ENCODE data around the gene RPE65. TPM values are rescaled to one million over a fixed set of nuclear protein-coding genes. Genes with fewer than 3 reads are reported as not detected.
"Not testable (repeated sequence)": the region's sequence is repeated elsewhere in the genome, so short reads cannot be mapped to it uniquely, and the experiment has no call there.

Gene RPE65
- total and polyA plus RNA-seq, 2 donors (not counting 1 experiment from before 2014, with no cell fraction given) = not detected

DNA sequence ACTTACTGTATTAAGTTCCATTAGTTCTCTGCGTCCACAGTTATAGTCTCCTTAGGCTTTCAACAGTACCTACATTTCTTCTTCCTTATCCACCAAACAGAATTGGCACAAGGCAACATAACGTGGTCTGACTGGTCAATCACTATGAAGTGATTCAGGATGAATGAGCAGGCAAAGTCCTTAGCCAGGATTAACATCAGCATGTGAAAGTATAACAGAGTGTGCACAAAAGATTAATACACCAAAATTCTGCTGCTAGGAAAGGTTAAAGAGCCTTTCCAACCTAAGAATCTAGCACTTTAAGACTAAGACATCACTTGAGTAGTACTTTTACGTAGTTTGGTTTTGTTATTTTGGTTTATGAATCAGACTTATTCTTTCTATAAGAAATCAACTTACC, 31.3 kb upstream of the RPE65 start:
- Histone ChIP-seq H3K27ac (ENCODE audit: insufficient read depth, low read length) (no peak overlapping the region), H3K27me3 (ENCODE audit: control insufficient read depth, insufficient read depth, low read length) (no peaks in the 10 kb centered on the region), H3K9ac (ENCODE audit: insufficient read depth, low read length) (no peak overlapping the region), H3K4me3 (replicated peaks in 1 of 4; ENCODE audit: control extremely low read depth in 1 of 4, insufficient read depth in 1 of 4, low read depth in 3 of 4, low read length in 4 of 4) (no peak overlapping the region), H3K36me3 (ENCODE audit: control insufficient read depth, insufficient read depth, low read length) (peaks cover under 1% of the 10 kb centered on the region), H3K9me3 (ENCODE audit: control insufficient read depth, insufficient read depth, low read depth, low read length) (no peaks in the 10 kb centered on the region), H4K20me1 (ENCODE audit: control insufficient read depth, extremely low read depth, insufficient read depth, low read length) (no peaks in the 10 kb centered on the region), H3K4me2 (ENCODE audit: extremely low read depth, insufficient read depth, low read length) (no peak overlapping the region), H2AFZ (ENCODE audit: low read length) (no peak overlapping the region), H3K4me1 (ENCODE audit: control insufficient read depth, extremely low read depth, insufficient read depth, low read length) (no peaks in the 10 kb centered on the region), H3K79me2 (ENCODE audit: control insufficient read depth, insufficient read depth, low read length) (no peaks in the 10 kb centered on the region)
- peak; percentile 25 to 49 for DNase-seq (ENCODE audit: low read depth in 2 of 2)
- TF ChIP-seq EZH2 (IDR thresholded peaks at IDR 0.05; ENCODE audit: low read length, missing control alignments) = no peak
- TF ChIP-seq, protein P1, sequence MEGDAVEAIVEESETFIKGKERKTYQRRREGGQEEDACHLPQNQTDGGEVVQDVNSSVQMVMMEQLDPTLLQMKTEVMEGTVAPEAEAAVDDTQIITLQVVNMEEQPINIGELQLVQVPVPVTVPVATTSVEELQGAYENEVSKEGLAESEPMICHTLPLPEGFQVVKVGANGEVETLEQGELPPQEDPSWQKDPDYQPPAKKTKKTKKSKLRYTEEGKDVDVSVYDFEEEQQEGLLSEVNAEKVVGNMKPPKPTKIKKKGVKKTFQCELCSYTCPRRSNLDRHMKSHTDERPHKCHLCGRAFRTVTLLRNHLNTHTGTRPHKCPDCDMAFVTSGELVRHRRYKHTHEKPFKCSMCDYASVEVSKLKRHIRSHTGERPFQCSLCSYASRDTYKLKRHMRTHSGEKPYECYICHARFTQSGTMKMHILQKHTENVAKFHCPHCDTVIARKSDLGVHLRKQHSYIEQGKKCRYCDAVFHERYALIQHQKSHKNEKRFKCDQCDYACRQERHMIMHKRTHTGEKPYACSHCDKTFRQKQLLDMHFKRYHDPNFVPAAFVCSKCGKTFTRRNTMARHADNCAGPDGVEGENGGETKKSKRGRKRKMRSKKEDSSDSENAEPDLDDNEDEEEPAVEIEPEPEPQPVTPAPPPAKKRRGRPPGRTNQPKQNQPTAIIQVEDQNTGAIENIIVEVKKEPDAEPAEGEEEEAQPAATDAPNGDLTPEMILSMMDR (conservative IDR thresholded peaks at IDR 0.05 in 1 of 2, IDR thresholded peaks at IDR 0.05 in 1 of 2; ENCODE audit: low read depth in 1 of 2, low read length in 2 of 2) = no peak

DNA sequence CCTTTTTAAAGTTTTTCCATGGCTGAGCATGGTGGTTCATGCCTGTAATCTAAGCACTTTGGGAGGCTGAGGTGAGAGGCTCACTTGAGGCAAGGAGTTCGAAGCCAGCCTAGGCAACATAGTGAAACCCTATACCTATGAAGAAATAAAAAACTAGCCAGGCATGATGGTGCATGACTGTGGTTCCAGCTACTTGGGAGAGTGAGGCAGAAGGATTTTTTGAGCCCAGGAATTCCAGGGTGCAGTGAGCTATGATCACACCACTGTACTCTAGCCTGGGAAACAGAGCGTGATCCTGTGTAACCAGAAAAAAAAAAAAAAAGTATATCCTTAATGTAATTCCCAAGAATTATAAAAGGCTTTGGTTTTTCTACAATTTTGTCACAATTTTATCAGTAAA, 29.7 kb upstream of the RPE65 start:
- Histone ChIP-seq H3K27ac (ENCODE audit: insufficient read depth, low read length) (no peak overlapping the region), H3K4me3 (replicated peaks in 1 of 4; ENCODE audit: control extremely low read depth in 1 of 4, insufficient read depth in 1 of 4, low read depth in 3 of 4, low read length in 4 of 4) (no peak overlapping the region), H3K9me3 (ENCODE audit: control insufficient read depth, insufficient read depth, low read depth, low read length) (no peaks in the 10 kb centered on the region), H3K79me2 (ENCODE audit: control insufficient read depth, insufficient read depth, low read length) (no peaks in the 10 kb centered on the region), H3K9ac (ENCODE audit: insufficient read depth, low read length) (no peak overlapping the region), H3K27me3 (ENCODE audit: control insufficient read depth, insufficient read depth, low read length) (no peaks in the 10 kb centered on the region), H3K36me3 (ENCODE audit: control insufficient read depth, insufficient read depth, low read length) (no peaks in the 10 kb centered on the region), H3K4me1 (ENCODE audit: control insufficient read depth, extremely low read depth, insufficient read depth, low read length) (no peaks in the 10 kb centered on the region), H4K20me1 (ENCODE audit: control insufficient read depth, extremely low read depth, insufficient read depth, low read length) (no peaks in the 10 kb centered on the region), H2AFZ (ENCODE audit: low read length) (no peak overlapping the region), H3K4me2 (ENCODE audit: extremely low read depth, insufficient read depth, low read length) (no peak overlapping the region)
- no peak for TF ChIP-seq EZH2 (IDR thresholded peaks at IDR 0.05; ENCODE audit: low read length, missing control alignments)
- TF ChIP-seq, protein P1 (conservative IDR thresholded peaks at IDR 0.05 in 1 of 2, IDR thresholded peaks at IDR 0.05 in 1 of 2; ENCODE audit: low read depth in 1 of 2, low read length in 2 of 2) = no peak
- DNase-seq (ENCODE audit: low read depth in 2 of 2) = no peak

DNA sequence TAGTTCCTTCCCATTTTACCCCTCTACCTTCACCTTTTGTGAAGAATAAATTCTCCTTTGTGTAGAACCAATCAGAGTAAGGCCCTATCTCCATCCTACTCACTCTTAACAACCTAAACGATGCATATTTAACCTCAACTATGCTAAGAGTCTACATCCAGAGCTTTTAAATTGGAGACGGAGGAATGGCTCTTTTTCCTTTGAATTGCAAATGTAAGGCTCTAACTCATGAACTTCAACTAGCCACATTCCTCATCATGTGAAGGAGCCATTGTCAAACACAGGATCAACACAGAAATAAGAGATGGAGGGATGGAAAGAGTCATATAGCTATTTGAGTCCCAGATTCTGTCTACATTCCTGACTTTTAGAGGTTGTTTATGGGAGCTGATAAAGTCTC, 28.9 kb upstream of the RPE65 start:
- no peak overlapping the region for H3K27ac ChIP-seq (ENCODE audit: insufficient read depth, low read length)
- H3K4me3 ChIP-seq (replicated peaks in 1 of 4; ENCODE audit: control extremely low read depth in 1 of 4, insufficient read depth in 1 of 4, low read depth in 3 of 4, low read length in 4 of 4) = no peak overlapping the region
- no peaks in the 10 kb centered on the region for H3K4me1 ChIP-seq (ENCODE audit: control insufficient read depth, extremely low read depth, insufficient read depth, low read length)
- H3K9me3 ChIP-seq (ENCODE audit: control insufficient read depth, insufficient read depth, low read depth, low read length) = no peaks in the 10 kb centered on the region
- H3K79me2 ChIP-seq (ENCODE audit: control insufficient read depth, insufficient read depth, low read length) = no peaks in the 10 kb centered on the region
- TF ChIP-seq, protein P1 (conservative IDR thresholded peaks at IDR 0.05 in 1 of 2, IDR thresholded peaks at IDR 0.05 in 1 of 2; ENCODE audit: low read depth in 1 of 2, low read length in 2 of 2) = no peak
- TF ChIP-seq EZH2 (IDR thresholded peaks at IDR 0.05; ENCODE audit: low read length, missing control alignments) = no peak
- H3K9ac ChIP-seq (ENCODE audit: insufficient read depth, low read length) = no peak overlapping the region
- H2AFZ ChIP-seq (ENCODE audit: low read length) = no peak overlapping the region
- no peaks in the 10 kb centered on the region for H3K36me3 ChIP-seq (ENCODE audit: control insufficient read depth, insufficient read depth, low read length)
- no peaks in the 10 kb centered on the region for H3K27me3 ChIP-seq (ENCODE audit: control insufficient read depth, insufficient read depth, low read length)
- H3K4me2 ChIP-seq (ENCODE audit: extremely low read depth, insufficient read depth, low read length) = no peak overlapping the region
- no peaks in the 10 kb centered on the region for H4K20me1 ChIP-seq (ENCODE audit: control insufficient read depth, extremely low read depth, insufficient read depth, low read length)
- DNase-seq (ENCODE audit: low read depth in 2 of 2) = no peak

DNA sequence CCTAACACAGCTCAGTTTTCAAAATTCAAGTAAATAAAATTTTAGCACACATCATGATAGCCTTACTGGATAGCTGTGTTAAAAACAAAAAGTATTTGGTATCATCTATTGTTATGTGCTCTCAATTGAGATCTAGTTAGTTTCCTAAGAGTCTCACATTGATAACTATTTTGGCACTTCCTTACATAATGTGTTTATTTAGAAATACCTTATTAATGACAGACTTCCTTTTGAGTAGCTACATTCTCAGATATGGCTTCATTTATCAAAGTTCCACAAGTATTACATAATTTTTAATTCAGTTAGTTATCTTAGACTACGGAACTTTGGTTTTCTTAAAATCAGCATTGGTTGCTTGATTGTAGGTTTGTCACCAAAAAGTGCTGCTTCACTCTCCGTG, 26.9 kb upstream of the RPE65 start:
- not testable (repeated sequence) for H3K4me2 ChIP-seq (ENCODE audit: extremely low read depth, insufficient read depth, low read length); H3K79me2 ChIP-seq (ENCODE audit: control insufficient read depth, insufficient read depth, low read length); H2AFZ ChIP-seq (ENCODE audit: low read length); H3K27ac ChIP-seq (ENCODE audit: insufficient read depth, low read length); H3K9ac ChIP-seq (ENCODE audit: insufficient read depth, low read length); H3K4me3 ChIP-seq (replicated peaks in 1 of 4; ENCODE audit: control extremely low read depth in 1 of 4, insufficient read depth in 1 of 4, low read depth in 3 of 4, low read length in 4 of 4); H3K27me3 ChIP-seq (ENCODE audit: control insufficient read depth, insufficient read depth, low read length); H4K20me1 ChIP-seq (ENCODE audit: control insufficient read depth, extremely low read depth, insufficient read depth, low read length); H3K36me3 ChIP-seq (ENCODE audit: control insufficient read depth, insufficient read depth, low read length); H3K4me1 ChIP-seq (ENCODE audit: control insufficient read depth, extremely low read depth, insufficient read depth, low read length); H3K9me3 ChIP-seq (ENCODE audit: control insufficient read depth, insufficient read depth, low read depth, low read length); DNase-seq (ENCODE audit: low read depth in 2 of 2)

Measured in fibroblast of lung (primary cell).